GM18499 (cell line): ENCODE results near the gene KCNIP4.
"Not testable (repeated sequence)": the region's sequence is repeated elsewhere in the genome, so short reads cannot be mapped to it uniquely, and the experiment has no call there.

Experiments used
- ATAC-seq: cut with Tn5 transposase; IDR thresholded peaks from one replicate; pipeline ENCODE4 v1.9.1; 2021; ENCODE audit warnings: moderate number of reproducible peaks; ENCODE audit not compliant: insufficient read depth, unreplicated experiment

Gene KCNIP4

GRCh38 chr4:21948347-21949072, at the start of gene KCNIP4:
Gene KCNIP4 (minus strand): TSS chr4:21948772.
- no peak for ATAC-seq

GRCh38 chr4:21996618-21997017, 48.0 kb upstream of the KCNIP4 start:
- not testable (repeated sequence) for ATAC-seq

DNA sequence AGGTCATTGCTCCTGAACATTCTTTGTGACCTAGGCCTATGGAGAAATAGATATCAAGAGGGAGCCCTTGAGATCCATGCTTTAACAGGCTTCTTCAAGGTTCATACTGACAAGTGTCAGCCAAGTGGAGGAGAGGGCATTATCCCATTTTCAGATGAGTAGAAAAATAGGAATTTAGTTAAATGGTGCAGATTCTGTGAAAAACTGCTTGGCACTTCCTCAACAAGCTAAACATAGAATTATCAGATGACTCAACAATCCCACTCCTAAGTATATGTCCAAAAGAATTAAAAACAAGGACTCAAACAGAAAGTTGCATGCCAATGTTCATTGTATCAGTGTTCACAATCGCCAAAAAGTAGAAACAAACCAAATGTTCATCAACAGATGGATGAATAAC, 43.8 kb upstream of the KCNIP4 start:
- ATAC-seq = no peak

- no peak for ATAC-seq
These were observed 43.0 kb upstream of the KCNIP4 start for GRCh38 chr4:21991562-21991961.

DNA sequence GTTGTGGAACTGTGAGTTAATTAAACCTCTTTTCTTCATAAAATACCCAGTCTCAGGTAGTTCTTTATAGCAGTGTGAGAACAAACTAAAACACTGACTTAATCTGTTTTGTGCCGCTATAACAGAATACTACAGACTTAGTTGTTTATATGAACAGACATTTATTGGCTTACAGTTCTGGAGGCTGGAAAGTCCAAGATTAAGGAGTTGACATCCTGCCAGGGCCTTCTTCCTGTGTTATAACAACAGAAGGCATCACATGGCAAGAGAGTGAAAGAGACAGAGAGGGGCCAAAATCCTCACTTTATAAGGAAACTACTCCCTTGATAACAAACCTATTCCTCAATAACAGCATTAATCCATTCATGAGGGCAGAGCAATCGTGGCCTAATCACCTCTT, 42.5 kb upstream of the KCNIP4 start:
- ATAC-seq = no peak

DNA sequence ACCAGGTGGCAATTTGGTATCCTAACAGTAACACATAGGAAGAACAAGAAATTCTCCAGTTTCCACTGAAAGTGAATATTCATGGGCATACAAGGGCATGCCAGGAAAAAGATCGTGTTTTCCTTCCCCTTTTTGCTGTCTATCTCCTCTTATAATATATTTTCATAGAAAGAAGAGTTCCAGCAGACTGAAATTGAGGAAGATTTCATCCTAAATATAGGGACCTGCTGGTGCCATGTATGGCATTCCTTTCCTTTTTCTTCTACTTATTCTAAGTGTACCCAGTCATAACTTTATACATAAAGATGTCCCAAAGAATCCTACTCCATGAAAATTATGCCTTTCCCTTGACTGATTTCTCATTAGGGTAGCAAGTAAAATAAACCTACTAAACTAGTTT, 40.8 kb upstream of the KCNIP4 start:
- ATAC-seq = no peak

GRCh38 chr4:21986307-21986706, 37.7 kb upstream of the KCNIP4 start:
- ATAC-seq = no peak

- no peak for ATAC-seq
These were observed 33.5 kb upstream of the KCNIP4 start for GRCh38 chr4:21982087-21982486.

GRCh38 chr4:21979196-21979595, 30.6 kb upstream of the KCNIP4 start:
- no peak for ATAC-seq

- no peak for ATAC-seq
These were observed 27.6 kb upstream of the KCNIP4 start for GRCh38 chr4:21976166-21976565.

GRCh38 chr4:21973850-21974249, 25.3 kb upstream of the KCNIP4 start:
- no peak for ATAC-seq

- no peak for ATAC-seq
These were observed 16.3 kb upstream of the KCNIP4 start for GRCh38 chr4:21964762-21965319.

DNA sequence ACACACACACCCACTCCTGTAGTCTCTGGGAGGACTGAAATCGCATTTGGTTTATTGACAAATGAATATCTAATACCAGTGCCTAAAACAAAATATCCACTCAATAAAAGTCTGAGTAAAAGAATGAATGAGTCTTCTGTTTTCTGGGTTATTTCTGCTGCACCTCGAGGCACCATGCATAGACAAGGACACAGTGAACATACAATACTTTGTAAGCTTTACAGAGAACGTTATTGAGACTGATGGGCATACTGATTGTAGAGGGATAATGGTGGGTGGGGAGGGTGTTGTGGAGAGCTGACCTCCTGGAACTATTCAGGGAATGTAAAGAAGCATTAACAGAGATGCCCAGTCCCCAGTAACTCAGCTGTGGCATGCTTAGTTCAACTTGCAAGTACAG, 14.1 kb upstream of the KCNIP4 start:
- no peak for ATAC-seq

GRCh38 chr4:21960793-21961192, 12.2 kb upstream of the KCNIP4 start:
- no peak for ATAC-seq

- ATAC-seq = no peak
These were observed 6.3 kb upstream of the KCNIP4 start for GRCh38 chr4:21954916-21955315.

DNA sequence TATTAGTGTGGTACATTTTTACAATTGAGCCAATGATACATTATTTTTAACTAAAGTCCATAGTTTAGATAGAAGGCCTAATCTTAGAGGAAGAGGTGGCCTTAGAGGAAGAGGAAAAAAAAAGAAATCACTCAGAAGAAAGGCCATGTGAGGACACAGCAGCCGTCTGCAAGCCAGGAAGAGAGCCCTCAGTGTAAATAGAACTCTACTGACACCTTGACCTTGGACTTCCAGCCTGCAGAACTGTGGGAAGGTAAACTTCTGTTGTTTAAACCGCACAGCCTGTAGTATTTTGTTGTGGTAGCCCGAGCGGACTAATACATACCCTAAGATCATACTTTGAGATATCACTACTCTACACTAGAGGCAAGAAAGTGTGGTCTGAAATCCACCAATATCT, 5.1 kb upstream of the KCNIP4 start:
- no peak for ATAC-seq

DNA sequence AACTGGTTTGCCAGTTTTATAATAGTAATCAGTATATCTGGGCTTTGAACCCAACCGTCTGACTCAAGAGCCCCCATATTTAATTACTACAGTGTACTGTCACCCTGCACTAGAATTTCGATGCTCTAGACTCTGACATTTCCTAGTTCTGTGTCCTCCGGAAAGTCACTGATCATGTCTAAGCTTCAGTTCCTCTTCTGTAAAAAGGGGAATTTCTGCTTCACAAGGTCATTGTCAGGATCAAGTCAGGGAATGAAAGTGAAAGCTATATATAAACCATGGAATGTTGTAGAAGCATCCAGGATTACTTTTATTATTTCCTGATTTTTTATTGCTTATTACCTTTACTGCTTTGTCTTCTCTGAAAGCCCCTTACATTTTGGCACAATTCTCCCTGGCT, 4.0 kb upstream of the KCNIP4 start:
- ATAC-seq = no peak

DNA sequence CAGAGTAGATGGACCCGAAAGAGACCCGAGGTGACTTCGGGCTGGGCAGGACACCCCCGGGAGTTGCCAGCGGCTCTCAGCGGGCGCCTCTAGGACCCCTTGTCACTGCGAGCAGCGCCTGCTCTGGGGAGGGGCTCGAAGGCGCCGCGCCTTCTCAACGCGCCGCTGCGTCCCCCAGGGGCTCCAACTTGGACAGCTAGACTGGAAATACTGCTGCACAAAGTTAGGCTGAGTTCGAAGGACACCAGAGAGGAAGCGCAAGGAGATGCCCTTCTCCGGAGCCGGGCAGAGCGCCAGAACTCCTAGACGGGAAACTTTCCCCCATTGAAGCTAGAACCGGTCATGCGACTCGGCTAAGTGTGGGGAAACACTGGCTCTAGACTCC, 493 bp upstream of the KCNIP4 start:
- ATAC-seq = no peak

DNA sequence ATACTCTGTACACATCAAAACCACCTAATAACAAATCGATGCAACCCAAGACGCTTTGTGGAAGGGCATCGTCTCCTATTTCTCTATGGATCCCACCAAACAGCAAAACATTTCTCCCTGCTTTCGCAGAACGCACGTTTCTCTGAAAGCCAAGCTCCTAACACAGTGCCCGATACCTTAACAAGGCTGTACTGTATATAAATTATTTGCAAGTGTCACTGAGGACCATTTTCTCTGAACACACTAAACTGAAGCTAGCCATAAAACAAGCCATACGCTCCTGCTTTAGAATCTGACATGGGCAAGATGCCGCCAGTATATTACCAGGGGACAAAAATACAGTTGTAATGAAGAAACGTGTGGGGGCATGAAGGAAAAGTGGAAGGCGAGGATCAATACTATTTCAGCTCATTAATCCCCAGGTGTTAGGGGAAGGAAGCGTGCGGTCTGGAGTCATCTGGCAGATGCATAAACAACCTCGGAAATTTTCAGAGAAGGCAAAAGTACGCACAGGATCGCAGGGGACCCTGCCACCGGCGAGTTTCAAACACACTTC, 703 bp downstream of the KCNIP4 start:
- no peak for ATAC-seq

DNA sequence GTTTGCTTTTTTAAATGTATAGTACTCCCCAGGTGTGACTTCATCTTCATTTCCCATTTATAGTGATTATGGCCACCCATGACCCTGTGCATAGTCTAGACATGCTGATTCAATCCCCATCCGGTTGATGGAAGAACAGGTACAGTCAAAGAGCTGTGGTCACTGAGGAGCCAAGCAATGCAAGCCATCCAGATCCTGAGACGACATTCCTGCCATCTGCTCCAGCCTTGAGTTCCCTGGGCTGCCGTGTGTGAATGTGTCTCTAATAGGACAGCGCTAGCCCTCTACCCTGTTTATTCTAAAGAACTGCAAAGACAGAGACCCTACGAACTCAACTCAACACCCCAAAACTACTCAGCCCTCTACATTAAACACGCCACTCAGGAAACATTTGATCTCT, 1.7 kb downstream of the KCNIP4 start:
- no peak for ATAC-seq

DNA sequence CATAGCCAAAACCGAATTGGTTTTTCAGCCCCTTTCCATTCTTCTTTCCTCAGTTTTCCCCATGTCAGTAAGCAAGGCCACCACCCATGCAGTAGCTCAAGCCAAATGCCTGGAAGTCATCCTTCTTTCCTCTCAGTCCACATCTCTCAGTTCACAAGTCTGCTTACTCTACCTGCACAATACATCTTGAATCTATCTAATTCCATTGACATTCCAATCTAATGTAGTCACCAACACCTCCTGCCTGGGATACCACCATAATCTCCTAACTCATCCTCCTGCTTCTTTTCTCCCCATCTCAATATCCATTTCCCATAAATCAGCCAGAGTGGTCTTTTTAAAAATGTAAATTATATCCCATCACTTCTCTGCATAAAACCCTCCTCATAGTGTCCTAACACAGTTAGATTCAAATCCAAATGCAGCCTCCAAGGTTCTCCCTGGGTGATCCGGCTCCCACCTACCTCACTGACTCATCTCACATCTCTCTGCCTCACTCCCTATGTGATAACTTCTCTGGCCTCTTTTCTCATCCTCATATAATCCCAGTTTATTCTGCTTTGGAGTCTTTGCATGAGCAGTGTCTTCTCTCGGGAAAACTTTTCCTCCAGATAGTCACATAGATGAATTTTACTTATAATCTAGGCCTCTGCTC, 26.9 kb downstream of the KCNIP4 start:
- ATAC-seq = no peak

- ATAC-seq = no peak
These were observed 32.8 kb downstream of the KCNIP4 start for GRCh38 chr4:21915761-21916160.
